HG03354 (cell line): ENCODE measurements around the gene CAVIN2.
A peak's percentile ranks its signal among the peaks of the same experiment; 100 is the strongest.

Experiments
- ATAC-seq: cut with Tn5 transposase; IDR thresholded peaks from one replicate; pipeline ENCODE4 v1.9.1; 2021; ENCODE audit warnings: mild to moderate bottlenecking; ENCODE audit not compliant: unreplicated experiment, poor library complexity, severe bottlenecking

CAVIN2 gene, protein sequence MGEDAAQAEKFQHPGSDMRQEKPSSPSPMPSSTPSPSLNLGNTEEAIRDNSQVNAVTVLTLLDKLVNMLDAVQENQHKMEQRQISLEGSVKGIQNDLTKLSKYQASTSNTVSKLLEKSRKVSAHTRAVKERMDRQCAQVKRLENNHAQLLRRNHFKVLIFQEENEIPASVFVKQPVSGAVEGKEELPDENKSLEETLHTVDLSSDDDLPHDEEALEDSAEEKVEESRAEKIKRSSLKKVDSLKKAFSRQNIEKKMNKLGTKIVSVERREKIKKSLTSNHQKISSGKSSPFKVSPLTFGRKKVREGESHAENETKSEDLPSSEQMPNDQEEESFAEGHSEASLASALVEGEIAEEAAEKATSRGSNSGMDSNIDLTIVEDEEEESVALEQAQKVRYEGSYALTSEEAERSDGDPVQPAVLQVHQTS

DNA sequence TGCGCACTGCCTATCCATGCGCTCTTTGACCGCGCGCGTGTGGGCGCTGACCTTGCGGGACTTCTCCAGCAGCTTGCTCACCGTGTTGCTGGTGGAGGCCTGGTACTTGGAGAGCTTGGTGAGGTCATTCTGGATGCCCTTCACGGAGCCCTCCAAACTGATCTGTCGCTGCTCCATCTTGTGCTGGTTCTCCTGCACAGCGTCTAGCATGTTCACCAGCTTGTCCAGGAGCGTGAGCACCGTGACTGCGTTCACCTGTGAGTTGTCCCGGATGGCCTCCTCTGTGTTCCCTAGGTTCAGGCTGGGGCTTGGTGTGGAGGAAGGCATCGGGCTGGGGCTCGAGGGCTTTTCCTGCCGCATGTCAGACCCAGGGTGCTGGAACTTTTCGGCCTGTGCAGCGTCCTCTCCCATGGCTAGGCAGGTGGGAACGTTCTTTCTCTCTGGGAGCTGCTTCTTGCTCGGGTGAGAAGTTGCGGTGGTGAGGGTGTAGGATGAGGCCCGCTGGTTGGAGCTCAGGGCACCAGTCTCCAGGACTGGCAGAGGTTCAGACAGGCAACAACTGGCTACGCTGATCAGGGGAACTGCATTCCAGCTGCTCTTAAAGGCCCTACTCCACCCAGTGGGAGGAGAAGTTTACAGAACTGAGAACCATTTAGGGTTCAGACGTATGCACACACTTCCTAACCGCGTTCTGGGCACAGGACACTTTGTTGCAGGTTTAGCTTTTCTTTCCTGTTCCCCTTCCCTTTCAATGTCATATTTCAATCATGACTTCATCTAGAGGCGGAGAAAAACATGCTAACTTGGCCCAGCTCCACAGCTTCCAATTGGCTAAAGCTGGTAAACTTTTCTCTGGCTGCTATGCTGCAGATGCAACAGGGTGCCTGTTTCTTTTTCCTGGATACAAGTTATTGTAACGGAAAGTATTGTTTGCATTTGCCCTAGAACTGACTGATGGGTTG is at the start of gene CAVIN2:
CAVIN2 (minus strand) TSS at position 574 of the 962 bp plus-strand sequence; CDS start at position 411, 163 bp downstream.
- peak; percentile 42 for ATAC-seq

DNA sequence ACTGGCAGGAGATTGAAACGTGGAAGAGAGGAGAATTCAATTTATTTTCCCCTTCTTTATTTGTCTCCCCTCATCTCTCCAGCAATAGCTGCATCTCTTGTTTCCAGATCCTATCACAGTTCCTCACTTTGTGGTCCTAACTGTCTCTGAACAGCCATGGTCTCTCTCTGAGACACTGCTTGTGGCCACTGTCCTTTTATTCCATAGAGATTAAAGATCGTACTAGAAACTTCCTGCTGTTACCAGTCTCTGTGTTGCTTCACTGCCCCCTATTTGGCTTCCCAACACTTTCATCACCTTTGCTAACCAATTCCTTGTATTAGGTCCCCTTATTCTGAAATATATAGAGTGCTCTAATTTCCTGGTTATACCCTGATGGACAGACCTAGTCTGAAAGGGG is 48.9 kb upstream of the CAVIN2 start:
- no peak for ATAC-seq

- ATAC-seq = no peak
These were observed 48.3 kb upstream of the CAVIN2 start for GRCh38 chr2:191895195-191895594.

GRCh38 chr2:191894681-191895147 is 47.8 kb upstream of the CAVIN2 start:
- peak; percentile 67 for ATAC-seq

DNA sequence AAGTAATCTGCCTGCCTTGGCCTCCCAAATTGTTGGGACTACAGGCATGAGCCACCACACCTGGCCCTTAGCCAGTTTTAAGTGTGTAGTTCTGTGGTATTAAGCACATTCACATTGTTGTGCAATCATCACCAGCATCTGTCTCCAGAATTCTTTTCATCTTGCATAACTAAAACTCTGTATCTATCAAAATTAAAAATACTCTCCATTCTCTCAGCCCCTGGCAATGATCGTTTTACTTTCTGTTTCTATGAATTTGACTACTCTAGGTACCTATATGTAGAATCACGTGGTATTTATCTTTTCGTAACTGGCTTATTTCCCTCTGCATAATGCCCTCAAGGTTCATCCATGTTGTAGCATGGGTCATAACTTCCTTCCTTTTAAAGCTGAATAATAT is 45.5 kb upstream of the CAVIN2 start:
- no peak for ATAC-seq

DNA sequence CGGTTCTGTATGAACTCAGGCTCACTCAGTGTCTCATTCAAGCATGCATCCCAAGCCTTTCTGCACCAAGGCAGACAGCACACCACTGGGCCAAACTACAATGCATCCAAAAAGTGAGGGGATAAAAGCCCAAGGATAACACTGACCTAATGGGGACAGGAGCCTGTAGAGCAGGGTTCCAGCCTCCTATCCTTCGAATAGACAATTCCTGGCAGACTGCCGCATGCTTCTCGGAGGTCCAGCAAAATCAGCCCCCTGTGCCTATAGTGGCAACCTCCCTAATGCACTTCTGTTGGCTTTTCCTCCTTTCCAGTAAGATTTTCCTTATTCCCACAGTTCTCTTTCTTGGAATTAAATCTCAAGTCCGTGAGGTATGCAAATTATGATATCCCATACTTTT is 44.8 kb upstream of the CAVIN2 start:
- ATAC-seq = no peak

DNA sequence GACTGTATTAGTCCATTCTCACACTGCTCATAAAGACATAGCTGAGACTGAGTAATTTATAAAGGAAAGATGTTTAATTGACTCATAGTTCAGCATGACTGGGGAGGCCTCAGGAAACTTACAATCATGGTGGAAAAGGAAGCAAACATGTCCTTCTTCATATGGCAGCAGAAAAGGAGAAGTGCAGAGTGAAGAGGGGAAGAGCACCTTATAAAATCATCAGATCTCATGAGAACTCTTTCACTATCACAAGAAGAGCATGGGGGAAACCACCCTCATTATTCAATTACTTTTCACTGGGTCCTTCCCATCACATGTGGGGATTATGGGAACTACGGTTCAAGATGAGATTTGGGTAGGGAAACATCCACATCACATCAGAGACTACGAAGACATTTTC is 43.0 kb upstream of the CAVIN2 start:
- ATAC-seq = no peak

DNA sequence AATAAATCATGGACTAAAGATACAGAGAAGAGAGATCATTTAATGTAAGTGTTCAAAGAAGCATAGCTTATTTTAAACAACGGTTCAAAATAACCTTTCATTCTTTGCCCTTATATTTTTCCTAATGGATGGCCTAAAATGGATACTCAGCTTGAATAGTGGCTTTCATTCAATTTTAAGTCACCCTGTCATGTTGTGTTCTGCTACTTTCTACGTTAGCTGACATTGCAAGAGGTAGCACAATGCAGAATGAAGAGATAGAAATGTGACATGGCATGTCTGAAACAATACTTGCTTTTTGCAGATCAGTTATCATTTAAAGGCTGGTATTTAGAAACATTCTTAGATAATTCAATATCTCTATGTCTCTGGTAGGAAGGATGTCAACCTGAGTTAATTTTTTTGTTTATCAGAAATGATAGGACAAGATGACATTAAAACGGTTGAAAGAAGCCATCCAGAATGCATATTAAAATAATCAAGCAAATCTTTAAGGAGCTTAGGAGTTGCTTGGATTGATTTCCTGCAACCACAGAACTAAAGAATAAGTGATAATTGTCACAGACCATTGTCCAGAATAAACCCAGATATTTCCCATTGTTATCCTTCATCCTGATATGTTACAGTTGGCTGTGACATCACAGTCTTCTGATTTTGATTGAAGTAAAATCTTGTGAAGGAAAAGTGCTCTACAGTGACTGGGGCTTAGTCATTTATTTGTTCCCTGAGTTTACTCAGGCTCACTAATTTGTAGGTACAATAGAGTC is 41.7 kb upstream of the CAVIN2 start:
- no peak for ATAC-seq

DNA sequence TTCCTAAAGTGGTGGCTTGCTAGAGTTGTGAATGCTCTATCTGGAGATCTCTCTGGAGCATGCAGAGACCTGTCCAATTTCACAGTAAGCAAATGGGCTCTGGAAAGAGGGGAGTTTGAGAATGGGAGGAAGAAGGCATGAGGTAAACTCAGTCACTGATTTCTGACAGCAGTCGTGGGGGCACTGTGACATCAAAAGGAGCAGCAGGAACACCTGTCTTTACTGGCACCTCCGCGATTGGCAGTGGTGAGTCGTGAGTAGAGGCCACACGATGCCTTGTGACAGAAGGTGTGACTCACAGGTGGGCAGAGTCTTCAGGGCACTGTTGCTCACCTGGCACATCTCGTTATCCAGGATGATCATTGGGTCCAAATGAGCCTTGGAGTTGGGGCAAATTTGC is 38.8 kb upstream of the CAVIN2 start:
- ATAC-seq = no peak

- no peak for ATAC-seq
These were observed 38.2 kb upstream of the CAVIN2 start for GRCh38 chr2:191885098-191885497.

GRCh38 chr2:191881982-191882816 is 35.3 kb upstream of the CAVIN2 start:
- ATAC-seq = no peak

DNA sequence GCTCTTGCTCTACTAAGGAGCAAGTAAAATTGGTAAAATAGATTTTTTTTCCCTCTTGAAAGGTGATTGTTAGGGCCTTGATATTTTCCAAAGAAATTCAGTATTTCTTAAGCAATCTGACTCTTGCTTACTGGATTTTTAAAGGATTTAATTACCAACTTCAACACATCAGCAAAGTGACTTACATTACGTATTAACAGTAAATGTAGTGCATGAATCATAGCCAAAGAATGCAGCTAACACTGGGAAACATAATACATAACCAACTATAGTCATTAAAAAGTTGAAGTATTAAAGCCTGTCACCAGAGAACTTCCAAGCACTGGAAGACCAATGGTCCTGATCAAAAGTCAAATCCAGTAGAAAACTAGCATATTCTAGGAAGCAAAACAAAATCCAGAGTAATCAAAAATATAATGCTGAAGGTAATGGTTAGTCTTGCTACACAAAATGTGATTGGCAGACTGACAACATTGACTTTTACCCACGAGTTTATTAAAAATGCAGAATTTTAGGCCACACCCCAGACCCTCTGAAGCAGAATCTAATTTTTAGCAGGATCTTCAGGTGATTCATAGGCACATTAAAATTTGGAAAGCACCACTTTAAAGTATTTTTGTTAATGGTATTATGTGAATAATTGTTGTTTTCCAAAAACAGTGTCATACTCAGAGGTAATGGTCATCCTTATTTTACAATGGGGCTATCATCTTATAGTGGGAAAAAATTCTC is 31.8 kb upstream of the CAVIN2 start:
- no peak for ATAC-seq

- no peak for ATAC-seq
These were observed 31.0 kb upstream of the CAVIN2 start for GRCh38 chr2:191877875-191878274.

- ATAC-seq = no peak
These were observed 29.0 kb upstream of the CAVIN2 start for GRCh38 chr2:191875859-191876258.

GRCh38 chr2:191870744-191871143 is 23.9 kb upstream of the CAVIN2 start:
- no peak for ATAC-seq

DNA sequence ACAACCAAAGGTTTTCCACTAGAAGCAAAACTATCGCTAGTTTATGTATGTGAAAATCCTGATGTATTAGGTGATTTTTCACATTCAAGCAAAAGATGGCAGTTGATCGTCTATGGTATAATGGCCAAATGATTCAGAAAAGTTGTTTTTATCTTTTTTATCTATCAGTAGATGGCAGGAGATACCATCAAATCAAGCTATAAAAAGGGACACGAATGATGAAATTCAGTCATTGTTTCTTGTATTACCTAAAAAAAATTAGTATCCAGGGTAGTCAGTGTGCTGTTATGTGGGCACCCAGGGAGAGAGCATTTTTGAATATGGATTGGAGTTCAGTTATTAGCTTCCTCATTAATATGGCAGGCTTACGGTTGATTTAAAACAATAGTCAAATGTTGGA is 22.9 kb upstream of the CAVIN2 start:
- ATAC-seq = no peak

DNA sequence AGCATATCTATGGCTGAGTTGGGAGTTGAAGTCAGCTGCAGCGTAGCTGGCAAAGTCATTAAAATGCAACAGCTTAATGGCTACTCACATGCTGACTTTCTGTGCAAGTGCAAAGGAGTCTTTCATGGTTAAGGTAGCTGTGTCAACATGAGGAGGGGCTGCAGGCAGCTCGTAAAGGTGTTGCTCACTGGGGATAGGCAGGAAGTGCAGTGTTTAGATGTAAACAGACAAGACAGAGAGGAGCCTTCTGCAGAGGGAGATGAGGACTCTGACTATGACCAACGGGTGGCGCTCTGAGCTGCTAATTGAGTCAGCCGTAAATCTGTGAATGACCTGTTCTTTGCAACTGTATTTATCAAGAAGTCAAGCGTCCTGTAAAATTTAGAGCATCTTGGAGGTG is 22.3 kb upstream of the CAVIN2 start:
- ATAC-seq = no peak

- no peak for ATAC-seq
These were observed 20.6 kb upstream of the CAVIN2 start for GRCh38 chr2:191867507-191867847.
